ENCODE measurements around the gene BMPR1A. TPM values are rescaled to one million over a fixed set of nuclear protein-coding genes. Genes with fewer than 3 reads are reported as not detected.

BMPR1A gene
- total RNA-seq, 1 donor from 2014 or later = 11.2 TPM

GRCh38 chr10:86716466-86716865 is 40.0 kb upstream of the BMPR1A start:
- Mint-ChIP-seq H3K27me3 (ENCODE audit: low read depth) (peaks cover 12% of the 10 kb centered on the region), H3K36me3 (ENCODE audit: low read depth) (no peaks in the 10 kb centered on the region), H3K4me3 (ENCODE audit: low read depth) (no peak overlapping the region), H3K27ac (no peak overlapping the region), H3K4me1 (ENCODE audit: low read depth) (peaks cover 3% of the 10 kb centered on the region), H3K9me3 (no peaks in the 10 kb centered on the region)
- DNase-seq (ENCODE audit: low spot score) = no peak
- intact Hi-C loops (cut with micrococcal nuclease) = no loop called here

DNA sequence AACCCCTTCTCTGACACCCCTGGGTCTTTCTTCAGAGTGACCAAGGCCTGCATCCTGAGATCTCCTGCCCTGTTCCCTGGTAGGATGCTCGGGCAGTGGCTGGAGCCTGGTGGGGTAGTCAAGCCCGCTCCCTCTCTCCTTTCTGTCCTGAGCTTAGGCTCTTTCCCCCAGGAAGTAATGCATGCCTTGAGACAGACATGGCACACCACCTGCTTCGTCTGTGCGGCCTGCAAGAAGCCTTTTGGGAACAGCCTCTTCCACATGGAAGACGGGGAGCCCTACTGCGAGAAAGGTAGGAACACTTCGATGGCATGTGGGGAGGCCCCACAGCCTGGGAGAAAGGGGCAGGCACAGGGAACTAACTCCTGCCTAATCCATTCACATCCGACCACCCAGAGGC is 37.9 kb upstream of the BMPR1A start:
- intact Hi-C loops (cut with micrococcal nuclease) = no loop called here
- Mint-ChIP-seq H3K27me3 (ENCODE audit: low read depth) (peaks cover 13% of the 10 kb centered on the region), H3K4me1 (ENCODE audit: low read depth) (peaks cover 7% of the 10 kb centered on the region), H3K4me3 (ENCODE audit: low read depth) (no peak overlapping the region), H3K9me3 (no peaks in the 10 kb centered on the region), H3K27ac (no peak overlapping the region), H3K36me3 (ENCODE audit: low read depth) (no peaks in the 10 kb centered on the region)
- no peak for DNase-seq (ENCODE audit: low spot score)

DNA sequence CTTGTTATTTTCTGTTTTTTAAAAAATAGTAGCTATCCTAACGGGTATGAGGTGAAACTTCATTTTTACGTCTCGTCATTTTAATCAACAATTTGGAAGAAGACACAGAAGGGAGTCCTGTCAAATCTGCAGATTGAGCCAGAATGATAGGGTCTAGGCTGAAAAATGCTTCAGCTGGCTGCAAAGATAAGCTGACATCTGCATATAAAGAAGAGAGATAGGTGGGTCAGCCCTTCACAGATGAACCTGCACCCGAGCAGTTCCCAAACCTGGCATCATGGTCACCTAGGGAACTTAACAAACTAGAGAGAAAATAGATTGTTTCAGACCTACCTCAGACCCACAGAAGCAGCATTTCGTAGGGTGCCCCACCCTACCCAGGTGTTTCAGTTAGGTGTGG is 35.2 kb upstream of the BMPR1A start:
- Mint-ChIP-seq H3K4me1 (ENCODE audit: low read depth) (peaks cover 7% of the 10 kb centered on the region), H3K27me3 (ENCODE audit: low read depth) (peaks cover 14% of the 10 kb centered on the region), H3K36me3 (ENCODE audit: low read depth) (no peaks in the 10 kb centered on the region), H3K9me3 (no peaks in the 10 kb centered on the region), H3K4me3 (ENCODE audit: low read depth) (no peak overlapping the region), H3K27ac (no peak overlapping the region)
- no peak for DNase-seq (ENCODE audit: low spot score)
- intact Hi-C loops (cut with micrococcal nuclease) = no loop called here

DNA sequence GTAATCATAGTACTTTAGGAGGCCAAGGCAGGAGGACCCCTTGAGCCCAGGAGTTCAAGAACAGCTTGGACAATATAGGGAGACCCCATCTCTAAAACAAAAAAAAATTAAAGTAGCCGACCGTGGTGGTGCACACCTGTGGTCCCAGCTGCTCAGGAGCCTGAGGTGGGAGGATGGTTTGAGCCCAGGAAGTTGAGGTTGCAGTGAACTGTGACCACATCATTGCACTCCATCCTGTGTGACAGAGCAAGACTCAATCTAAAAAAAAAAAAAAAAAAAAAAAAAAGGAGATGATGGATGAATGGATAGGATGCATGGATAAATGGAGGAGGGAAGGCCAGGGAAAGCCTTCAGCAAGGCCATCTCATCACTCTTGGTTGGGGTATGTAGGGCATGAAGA is 33.4 kb upstream of the BMPR1A start:
- no peak overlapping the region for H3K4me3 Mint-ChIP-seq (ENCODE audit: low read depth)
- no peak overlapping the region for H3K27ac Mint-ChIP-seq
- peaks cover 15% of the 10 kb centered on the region for H3K27me3 Mint-ChIP-seq (ENCODE audit: low read depth)
- no peak for DNase-seq (ENCODE audit: low spot score)
- H3K4me1 Mint-ChIP-seq (ENCODE audit: low read depth) = peaks cover 7% of the 10 kb centered on the region
- H3K36me3 Mint-ChIP-seq (ENCODE audit: low read depth) = no peaks in the 10 kb centered on the region
- no peaks in the 10 kb centered on the region for H3K9me3 Mint-ChIP-seq
- intact Hi-C loops (cut with micrococcal nuclease) = no loop called here

GRCh38 chr10:86724445-86724844 is 32.0 kb upstream of the BMPR1A start:
- intact Hi-C loops (cut with micrococcal nuclease) = no loop called here
- no peak overlapping the region for H3K4me3 Mint-ChIP-seq (ENCODE audit: low read depth)
- no peak overlapping the region for H3K27ac Mint-ChIP-seq
- no peaks in the 10 kb centered on the region for H3K36me3 Mint-ChIP-seq (ENCODE audit: low read depth)
- no peaks in the 10 kb centered on the region for H3K9me3 Mint-ChIP-seq
- H3K27me3 Mint-ChIP-seq (ENCODE audit: low read depth) = peaks cover 18% of the 10 kb centered on the region
- H3K4me1 Mint-ChIP-seq (ENCODE audit: low read depth) = peaks cover 7% of the 10 kb centered on the region
- no peak for DNase-seq (ENCODE audit: low spot score)

DNA sequence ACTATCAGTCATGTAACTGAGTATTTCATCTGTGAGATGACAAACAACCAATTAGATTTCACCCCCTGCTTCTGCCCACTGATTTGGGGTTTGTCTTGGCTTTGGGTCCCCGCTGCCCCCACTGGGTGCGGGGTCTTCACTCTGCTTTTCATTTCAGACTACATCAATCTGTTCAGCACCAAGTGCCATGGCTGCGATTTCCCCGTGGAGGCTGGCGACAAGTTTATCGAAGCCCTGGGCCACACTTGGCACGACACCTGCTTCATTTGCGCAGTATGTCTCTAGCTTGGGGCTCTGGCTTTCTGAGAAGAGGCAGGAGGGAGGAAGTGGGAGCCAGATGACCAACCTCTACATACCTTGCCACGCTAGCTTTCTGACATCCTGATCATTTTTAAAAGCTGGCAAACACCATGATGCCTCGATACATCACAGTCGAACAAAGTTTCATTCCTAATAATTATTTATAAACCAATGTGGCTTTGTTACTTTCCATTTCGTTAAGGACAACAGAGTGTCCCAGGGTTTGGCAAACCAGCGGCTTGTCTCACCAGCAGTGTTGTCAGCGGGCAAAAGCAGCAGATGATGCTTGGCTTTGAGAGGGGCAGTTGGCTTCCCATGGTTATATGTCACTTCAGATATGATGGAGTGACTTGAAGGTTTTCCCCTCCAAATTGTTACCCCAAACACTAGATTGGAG is 30.3 kb upstream of the BMPR1A start:
- Mint-ChIP-seq H3K36me3 (ENCODE audit: low read depth) (no peaks in the 10 kb centered on the region), H3K27me3 (ENCODE audit: low read depth) (peaks cover 11% of the 10 kb centered on the region), H3K9me3 (no peaks in the 10 kb centered on the region), H3K4me1 (ENCODE audit: low read depth) (peaks cover 7% of the 10 kb centered on the region), H3K4me3 (ENCODE audit: low read depth) (no peak overlapping the region), H3K27ac (no peak overlapping the region)
- intact Hi-C loops (cut with micrococcal nuclease) = no loop called here
- no peak for DNase-seq (ENCODE audit: low spot score)

DNA sequence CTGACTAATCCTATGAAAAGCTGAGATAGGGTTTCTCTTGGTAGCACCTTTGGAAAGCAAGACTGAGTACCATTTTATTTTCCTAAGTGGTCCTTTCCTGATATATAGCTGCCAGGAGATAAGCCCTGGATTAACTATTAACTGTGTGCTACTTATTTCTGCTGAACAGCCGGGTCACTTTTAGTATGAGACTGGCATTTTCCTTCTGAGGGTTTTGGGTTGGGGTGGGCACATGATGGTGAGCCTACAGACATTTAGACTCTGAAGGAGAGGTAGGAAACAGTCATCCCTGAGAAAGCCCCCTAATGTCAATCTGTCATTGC is 29.8 kb upstream of the BMPR1A start:
- Mint-ChIP-seq H3K36me3 (ENCODE audit: low read depth) (no peaks in the 10 kb centered on the region), H3K4me1 (ENCODE audit: low read depth) (peaks cover 7% of the 10 kb centered on the region), H3K27ac (no peak overlapping the region), H3K27me3 (ENCODE audit: low read depth) (peaks cover 7% of the 10 kb centered on the region), H3K9me3 (no peaks in the 10 kb centered on the region), H3K4me3 (ENCODE audit: low read depth) (no peak overlapping the region)
- intact Hi-C loops (cut with micrococcal nuclease) = no loop called here
- DNase-seq (ENCODE audit: low spot score) = no peak

DNA sequence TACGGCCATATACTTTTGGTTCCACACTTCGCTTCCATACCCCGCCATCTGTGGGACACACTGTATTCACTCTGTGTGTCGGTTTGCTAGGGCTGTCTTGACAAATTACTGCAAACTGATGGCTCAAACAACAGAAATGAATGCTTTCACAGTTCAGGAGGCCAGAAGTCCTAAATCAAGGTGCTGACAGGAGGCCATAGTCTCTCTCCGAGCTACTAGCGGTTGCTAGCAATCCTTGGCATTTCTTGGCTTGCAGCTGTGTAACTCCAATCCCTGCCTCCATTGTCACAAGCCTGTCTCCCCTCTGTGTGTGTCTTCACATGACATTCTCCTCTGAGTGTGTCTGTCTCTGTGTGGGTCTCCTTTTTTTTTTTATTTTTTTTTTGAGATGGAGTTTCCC is 28.9 kb upstream of the BMPR1A start:
- Mint-ChIP-seq H3K4me1 (ENCODE audit: low read depth) (peaks cover 7% of the 10 kb centered on the region), H3K4me3 (ENCODE audit: low read depth) (no peak overlapping the region), H3K27me3 (ENCODE audit: low read depth) (peaks cover 7% of the 10 kb centered on the region), H3K9me3 (no peaks in the 10 kb centered on the region), H3K36me3 (ENCODE audit: low read depth) (no peaks in the 10 kb centered on the region), H3K27ac (no peak overlapping the region)
- DNase-seq (ENCODE audit: low spot score) = no peak
- intact Hi-C loops (cut with micrococcal nuclease) = no loop called here

GRCh38 chr10:86728056-86728455 is 28.4 kb upstream of the BMPR1A start:
- no peak overlapping the region for H3K4me3 Mint-ChIP-seq (ENCODE audit: low read depth)
- intact Hi-C loops (cut with micrococcal nuclease) = no loop called here
- H3K4me1 Mint-ChIP-seq (ENCODE audit: low read depth) = peaks cover 5% of the 10 kb centered on the region
- H3K36me3 Mint-ChIP-seq (ENCODE audit: low read depth) = no peaks in the 10 kb centered on the region
- H3K27me3 Mint-ChIP-seq (ENCODE audit: low read depth) = peaks cover 7% of the 10 kb centered on the region
- no peak overlapping the region for H3K27ac Mint-ChIP-seq
- H3K9me3 Mint-ChIP-seq = no peaks in the 10 kb centered on the region
- DNase-seq (ENCODE audit: low spot score) = no peak

GRCh38 chr10:86729677-86730076 is 26.7 kb upstream of the BMPR1A start:
- no peak overlapping the region for H3K4me3 Mint-ChIP-seq (ENCODE audit: low read depth)
- DNase-seq (ENCODE audit: low spot score) = no peak
- peaks cover 7% of the 10 kb centered on the region for H3K27me3 Mint-ChIP-seq (ENCODE audit: low read depth)
- no peaks in the 10 kb centered on the region for H3K9me3 Mint-ChIP-seq
- no peak overlapping the region for H3K27ac Mint-ChIP-seq
- no peaks in the 10 kb centered on the region for H3K36me3 Mint-ChIP-seq (ENCODE audit: low read depth)
- intact Hi-C loops (cut with micrococcal nuclease) = no loop called here
- H3K4me1 Mint-ChIP-seq (ENCODE audit: low read depth) = peaks cover 2% of the 10 kb centered on the region

DNA sequence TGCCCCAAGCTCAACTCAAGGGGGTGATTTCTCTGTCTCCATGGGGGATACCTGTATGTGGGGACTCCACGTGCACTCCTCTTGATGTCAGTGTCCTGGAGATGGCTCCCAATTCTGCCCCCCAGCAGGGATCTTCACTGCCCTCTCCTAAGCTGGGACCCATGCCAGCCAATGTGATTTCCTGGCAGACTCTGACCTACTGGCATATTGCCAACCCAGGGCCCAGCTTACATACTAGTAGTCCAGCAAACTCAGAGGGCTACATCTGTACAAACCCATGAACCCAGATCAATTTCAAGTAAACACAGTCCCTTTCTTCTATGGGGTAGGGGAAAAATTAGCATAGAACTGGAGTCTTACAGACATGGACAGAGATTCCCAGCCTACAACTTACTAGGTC is 26.2 kb upstream of the BMPR1A start:
- intact Hi-C loops (cut with micrococcal nuclease) = no loop called here
- H3K9me3 Mint-ChIP-seq = no peaks in the 10 kb centered on the region
- H3K4me3 Mint-ChIP-seq (ENCODE audit: low read depth) = no peak overlapping the region
- H3K27me3 Mint-ChIP-seq (ENCODE audit: low read depth) = peaks cover 7% of the 10 kb centered on the region
- H3K27ac Mint-ChIP-seq = no peak overlapping the region
- DNase-seq (ENCODE audit: low spot score) = no peak
- H3K36me3 Mint-ChIP-seq (ENCODE audit: low read depth) = no peaks in the 10 kb centered on the region
- peaks cover 2% of the 10 kb centered on the region for H3K4me1 Mint-ChIP-seq (ENCODE audit: low read depth)

DNA sequence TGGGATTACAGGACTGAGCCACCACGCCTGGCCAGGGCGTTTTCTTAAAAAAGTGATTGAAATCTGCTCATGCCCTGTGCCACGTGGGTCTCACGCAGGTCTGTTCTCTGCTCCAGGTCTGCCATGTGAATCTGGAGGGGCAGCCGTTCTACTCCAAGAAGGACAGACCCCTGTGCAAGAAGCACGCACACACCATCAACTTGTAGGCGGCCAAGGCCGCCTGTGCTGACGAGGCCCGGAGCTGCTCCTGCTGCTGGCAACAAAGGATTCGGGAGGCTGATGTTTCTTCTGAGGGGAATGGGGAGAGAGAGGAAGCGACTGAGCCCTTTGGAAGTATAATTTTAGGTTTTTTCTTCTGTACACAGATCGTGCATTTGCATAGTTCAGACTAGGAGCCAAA is 23.6 kb upstream of the BMPR1A start:
- H3K4me3 Mint-ChIP-seq (ENCODE audit: low read depth) = no peak overlapping the region

DNA sequence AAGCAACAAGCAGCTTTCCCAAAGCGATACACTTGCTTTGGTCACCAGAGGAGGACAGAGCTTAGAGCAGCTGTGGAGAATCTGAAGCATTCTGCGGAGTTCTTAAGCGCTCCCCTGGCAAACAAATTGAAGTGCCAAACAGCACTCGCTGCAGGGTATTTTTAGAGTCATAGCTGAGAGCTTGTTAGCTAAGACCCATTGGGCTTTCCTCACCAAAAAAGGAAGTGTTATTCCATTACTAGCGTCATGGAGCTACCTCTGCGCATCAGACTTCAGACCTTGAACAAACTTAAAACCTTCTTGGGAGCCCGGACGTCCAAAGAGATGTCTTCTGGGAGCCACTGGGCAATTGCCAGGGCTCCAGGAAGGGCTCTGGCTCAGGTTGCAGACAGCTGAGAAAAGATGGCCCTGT is 23.2 kb upstream of the BMPR1A start:
- no peak for DNase-seq (ENCODE audit: low spot score)
- H3K36me3 Mint-ChIP-seq (ENCODE audit: low read depth) = no peaks in the 10 kb centered on the region
- H3K4me1 Mint-ChIP-seq (ENCODE audit: low read depth) = peaks cover 2% of the 10 kb centered on the region
- no peaks in the 10 kb centered on the region for H3K9me3 Mint-ChIP-seq
- intact Hi-C loops (cut with micrococcal nuclease) = no loop called here
- H3K27ac Mint-ChIP-seq = no peak overlapping the region
- peaks cover 8% of the 10 kb centered on the region for H3K27me3 Mint-ChIP-seq (ENCODE audit: low read depth)
- H3K4me3 Mint-ChIP-seq (ENCODE audit: low read depth) = no peak overlapping the region

More for the DNA sequence above, 23.6 kb upstream of the BMPR1A start:
- H3K27ac Mint-ChIP-seq = no peak overlapping the region
- peaks cover 2% of the 10 kb centered on the region for H3K4me1 Mint-ChIP-seq (ENCODE audit: low read depth)
- H3K27me3 Mint-ChIP-seq (ENCODE audit: low read depth) = peaks cover 8% of the 10 kb centered on the region
- H3K9me3 Mint-ChIP-seq = no peaks in the 10 kb centered on the region
- H3K36me3 Mint-ChIP-seq (ENCODE audit: low read depth) = no peaks in the 10 kb centered on the region
- intact Hi-C loops (cut with micrococcal nuclease) = no loop called here
- no peak for DNase-seq (ENCODE audit: low spot score)
